ENCODE data around the gene MPZL1.

DNA sequence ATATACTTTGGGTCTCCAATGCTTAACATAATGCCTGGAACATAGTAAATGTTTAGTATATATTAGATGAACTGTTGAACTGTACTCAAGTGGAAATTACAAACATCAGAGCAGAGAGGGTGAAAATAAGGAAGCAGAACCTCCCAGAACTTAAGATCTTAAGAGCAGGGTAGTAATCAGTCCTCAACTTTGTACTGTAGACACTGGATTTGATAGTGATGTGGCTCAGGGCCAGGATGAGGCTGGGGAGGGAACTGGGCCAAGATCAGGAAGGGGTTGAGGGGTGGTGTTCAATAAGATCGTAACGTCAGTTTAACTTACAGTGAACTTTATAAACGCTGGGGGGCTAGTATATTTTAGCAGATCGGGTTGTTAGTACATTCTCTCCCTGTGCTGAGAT lies 15.4 kb downstream of the MPZL1 start:
- TF ChIP-seq TAF1 (IDR thresholded peaks at IDR 0.05; ENCODE audit: low read depth, low read length) (no peak), CREB1 (IDR thresholded peaks at IDR 0.05) (no peak), RAD21 (IDR thresholded peaks at IDR 0.05 in 1 of 2, conservative IDR thresholded peaks at IDR 0.05 in 1 of 2; ENCODE audit: low read depth in 2 of 2, low read length in 2 of 2) (no peak), TAF7 (optimal IDR thresholded peaks at IDR 0.05; ENCODE audit: borderline replicate concordance, low read depth, low read length) (no peak), JUND (IDR thresholded peaks at IDR 0.05; ENCODE audit: low read length) (no peak), EP300 (IDR thresholded peaks at IDR 0.05; ENCODE audit: borderline replicate concordance in 1 of 2, low read depth in 2 of 2, low read length in 2 of 2) (no peak), GABPA (IDR thresholded peaks at IDR 0.05; ENCODE audit: borderline replicate concordance, insufficient read depth, low read length) (no peak), CTCF (IDR thresholded peaks at IDR 0.05; ENCODE audit: control extremely low read depth in 1 of 3, insufficient read depth in 1 of 3, low read depth in 1 of 3, low read length in 3 of 3) (no peak), JUN (IDR thresholded peaks at IDR 0.05; ENCODE audit: low read depth, low read length) (no peak), POLR2A (IDR thresholded peaks at IDR 0.05; ENCODE audit: control extremely low read depth in 1 of 2, low read depth in 2 of 2, low read length in 2 of 2) (no peak), SRF (IDR thresholded peaks at IDR 0.05; ENCODE audit: low read depth, low read length) (no peak), EZH2 (IDR thresholded peaks at IDR 0.05; ENCODE audit: low read depth, low read length, severe bottlenecking) (no peak), BCL11A (IDR thresholded peaks at IDR 0.05; ENCODE audit: low read depth in 2 of 2, low read length in 2 of 2) (no peak)
